Breast epithelium (tissue), 3 donors: ENCODE results near the gene GPN2.

Experiments
- POLR2A ChIP-seq: fragments of 450-650 bp; IDR thresholded peaks from one replicate; pipeline ENCODE4 v1.6.1; 2016; ENCODE audit warnings: antibody characterized with exemption, mild to moderate bottlenecking, moderate library complexity
- POLR2AphosphoS5 ChIP-seq, 3 donors: sonication (generic); formaldehyde crosslinking; IDR thresholded peaks; one replicate each; pipeline ENCODE4 v1.6.1; 2017; ENCODE audit warnings: antibody characterized with exemption in 3 of 3
- TF ChIP-seq, protein P1 (sequence below), 3 donors: fragments of 450-650 bp; IDR thresholded peaks; one replicate each; pipeline ENCODE4 v1.5.1; 2016 to 2017; ENCODE audit warnings: antibody characterized with exemption in 3 of 3, mild to moderate bottlenecking in 3 of 3, moderate library complexity in 3 of 3

DNA sequence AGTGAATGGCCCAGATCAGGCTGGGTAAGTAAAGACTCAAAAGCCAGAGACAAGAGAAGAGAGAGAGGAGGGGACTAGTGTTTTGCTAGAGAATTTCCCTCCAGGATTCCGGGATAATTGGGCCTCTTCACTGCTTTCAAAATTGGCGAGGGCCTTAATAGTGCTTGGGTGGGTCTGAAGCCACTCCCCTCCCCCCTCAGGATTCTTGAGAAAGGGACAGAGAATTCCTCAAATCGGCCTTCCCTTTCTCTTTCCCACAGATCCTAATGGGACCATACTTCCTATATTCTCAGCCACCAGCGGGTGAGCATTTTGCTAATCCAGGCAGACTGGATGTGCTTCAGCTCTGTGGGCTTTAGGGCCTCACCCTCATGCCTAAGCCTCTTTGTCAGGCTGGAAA lies 15.2 kb downstream of the GPN2 start:
- TF ChIP-seq, protein P1, sequence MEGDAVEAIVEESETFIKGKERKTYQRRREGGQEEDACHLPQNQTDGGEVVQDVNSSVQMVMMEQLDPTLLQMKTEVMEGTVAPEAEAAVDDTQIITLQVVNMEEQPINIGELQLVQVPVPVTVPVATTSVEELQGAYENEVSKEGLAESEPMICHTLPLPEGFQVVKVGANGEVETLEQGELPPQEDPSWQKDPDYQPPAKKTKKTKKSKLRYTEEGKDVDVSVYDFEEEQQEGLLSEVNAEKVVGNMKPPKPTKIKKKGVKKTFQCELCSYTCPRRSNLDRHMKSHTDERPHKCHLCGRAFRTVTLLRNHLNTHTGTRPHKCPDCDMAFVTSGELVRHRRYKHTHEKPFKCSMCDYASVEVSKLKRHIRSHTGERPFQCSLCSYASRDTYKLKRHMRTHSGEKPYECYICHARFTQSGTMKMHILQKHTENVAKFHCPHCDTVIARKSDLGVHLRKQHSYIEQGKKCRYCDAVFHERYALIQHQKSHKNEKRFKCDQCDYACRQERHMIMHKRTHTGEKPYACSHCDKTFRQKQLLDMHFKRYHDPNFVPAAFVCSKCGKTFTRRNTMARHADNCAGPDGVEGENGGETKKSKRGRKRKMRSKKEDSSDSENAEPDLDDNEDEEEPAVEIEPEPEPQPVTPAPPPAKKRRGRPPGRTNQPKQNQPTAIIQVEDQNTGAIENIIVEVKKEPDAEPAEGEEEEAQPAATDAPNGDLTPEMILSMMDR (IDR thresholded peaks at IDR 0.05) = no peak
- TF ChIP-seq POLR2AphosphoS5 (IDR thresholded peaks at IDR 0.05) (no peak), POLR2A (no peak)
